HG03469 (cell line): ENCODE results near the gene TOX3.

ENCODE experiments used
- ATAC-seq: cut with Tn5 transposase; IDR thresholded peaks from one replicate; pipeline ENCODE4 v1.9.1; 2021; ENCODE audit warnings: mild to moderate bottlenecking, moderate library complexity, moderate number of reproducible peaks; ENCODE audit not compliant: unreplicated experiment

The TOX3 gene

DNA sequence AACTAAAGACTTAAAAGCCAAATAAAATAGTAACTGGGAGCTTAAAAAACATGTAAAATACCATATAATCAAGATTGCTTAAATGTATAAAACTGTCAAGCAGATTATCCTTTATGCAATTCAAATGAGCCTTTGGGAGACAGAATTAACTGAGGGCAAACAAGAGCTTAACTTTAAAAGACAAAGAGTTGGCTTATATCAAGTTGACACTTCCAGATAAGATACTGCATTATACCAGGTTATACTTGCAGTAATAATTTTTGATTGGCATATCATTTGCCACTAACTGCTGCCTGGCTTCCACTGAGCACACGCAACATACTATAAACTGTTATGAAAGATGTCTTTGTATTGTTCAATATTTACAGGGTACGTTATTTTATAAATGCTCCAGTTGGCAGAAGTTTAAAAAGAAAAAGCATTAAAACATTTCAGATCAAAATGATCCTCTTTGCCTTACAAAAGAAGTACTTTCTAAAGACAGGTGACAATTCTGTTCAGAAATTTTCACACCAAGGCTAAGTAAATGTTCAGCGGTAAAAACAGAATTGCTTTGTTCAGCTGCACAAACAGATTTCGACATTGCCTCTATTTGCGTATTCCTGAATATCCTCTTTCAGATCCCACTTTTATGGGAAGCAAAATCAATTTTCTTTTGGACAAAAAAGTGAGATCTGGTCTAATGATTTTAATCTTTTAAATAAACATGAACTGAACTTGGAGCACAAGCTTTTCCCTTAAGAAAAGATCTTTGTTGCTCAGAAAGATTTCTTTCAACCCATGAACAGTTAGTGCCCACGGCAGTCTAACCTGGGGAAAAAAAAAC is 50.7 kb downstream of the TOX3 start:
- ATAC-seq = no peak

- ATAC-seq = no peak
These were observed 52.3 kb downstream of the TOX3 start for GRCh38 chr16:52494621-52495020.

DNA sequence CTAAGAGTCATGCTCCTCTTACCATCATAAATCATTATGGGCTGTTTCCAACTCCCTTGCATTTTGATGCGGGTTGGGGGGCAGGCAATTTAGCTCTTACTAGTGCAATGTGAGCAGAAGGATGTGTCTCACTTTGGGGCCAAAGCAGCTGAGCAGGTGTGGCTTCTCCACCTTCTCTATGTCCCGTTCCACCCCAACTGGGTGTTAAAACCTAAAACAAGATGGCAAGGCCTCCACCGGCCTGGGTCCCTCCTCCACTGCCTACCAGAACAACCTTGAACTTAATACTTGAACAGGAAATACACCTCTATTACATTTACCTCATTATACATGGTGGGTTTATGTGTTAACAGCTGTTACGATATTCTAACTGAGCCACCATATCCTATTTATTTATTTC is 52.8 kb downstream of the TOX3 start:
- ATAC-seq = no peak

DNA sequence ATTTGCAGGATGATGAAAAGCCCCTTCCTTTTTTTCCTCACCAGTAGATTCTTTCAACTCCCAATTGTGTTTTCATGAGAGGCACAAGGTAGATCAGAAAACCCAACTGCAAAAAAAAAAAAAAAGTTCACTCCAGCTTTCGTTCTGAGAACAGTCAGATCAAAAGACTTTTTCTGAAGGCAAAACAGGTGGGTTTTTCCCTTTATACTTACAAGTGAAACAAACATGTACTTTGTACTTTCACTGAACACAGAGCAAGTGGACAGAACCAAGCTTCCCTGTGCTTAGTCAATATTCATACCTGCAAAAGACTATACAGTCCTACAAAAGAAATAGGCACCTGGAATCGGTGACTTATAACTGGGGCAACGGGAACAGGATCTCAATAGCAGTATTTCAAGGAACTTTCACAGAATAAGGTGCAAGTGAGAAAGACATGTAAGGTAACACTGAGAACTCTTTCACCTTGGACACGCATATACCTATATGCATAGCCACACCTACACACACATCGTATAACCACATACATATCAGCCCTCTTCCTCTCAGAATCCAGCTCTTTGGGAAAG is 54.1 kb downstream of the TOX3 start:
- no peak for ATAC-seq

- no peak for ATAC-seq
These were observed 55.7 kb downstream of the TOX3 start for GRCh38 chr16:52491216-52491615.

DNA sequence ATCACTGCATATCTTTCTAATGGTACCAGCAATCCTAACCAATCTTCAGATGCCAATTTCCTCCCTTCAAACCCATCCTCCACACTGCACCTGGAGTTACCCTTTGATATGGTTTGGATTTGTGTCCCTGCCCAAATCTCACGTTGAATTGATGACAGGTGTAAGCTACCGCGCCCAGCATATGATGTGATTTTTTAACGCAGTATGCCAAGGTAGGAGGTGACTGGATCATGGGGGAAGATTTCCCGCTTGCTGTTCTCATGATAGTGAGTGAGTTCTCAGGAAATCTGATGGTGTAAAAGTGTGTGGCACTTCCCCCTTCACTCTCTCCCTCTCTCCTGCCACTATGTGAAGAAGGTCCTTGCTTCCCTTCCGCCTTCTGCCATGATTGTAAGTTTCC is 57.0 kb downstream of the TOX3 start:
- ATAC-seq = no peak

DNA sequence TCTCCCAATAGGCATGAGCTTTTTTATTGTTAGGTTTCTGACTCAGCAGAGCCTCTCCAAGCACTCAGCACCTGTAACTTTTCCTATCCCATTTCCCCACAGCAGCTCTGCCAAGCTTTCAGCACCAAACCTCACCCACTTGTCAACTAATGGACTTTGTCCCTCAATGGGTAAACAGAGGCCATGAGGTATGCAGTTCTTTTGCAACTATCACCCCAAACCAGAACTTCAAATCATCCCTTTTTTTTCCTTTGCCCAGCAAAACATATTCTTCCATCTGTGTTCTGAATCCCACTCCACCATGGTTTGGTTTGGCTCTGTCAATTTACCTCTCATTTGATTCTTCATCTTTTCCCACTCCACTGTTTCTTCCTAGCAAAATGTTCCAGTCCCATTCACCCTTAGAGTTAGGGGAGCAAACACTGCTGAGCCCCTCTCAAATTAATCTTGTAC is 58.1 kb downstream of the TOX3 start:
- ATAC-seq = no peak

DNA sequence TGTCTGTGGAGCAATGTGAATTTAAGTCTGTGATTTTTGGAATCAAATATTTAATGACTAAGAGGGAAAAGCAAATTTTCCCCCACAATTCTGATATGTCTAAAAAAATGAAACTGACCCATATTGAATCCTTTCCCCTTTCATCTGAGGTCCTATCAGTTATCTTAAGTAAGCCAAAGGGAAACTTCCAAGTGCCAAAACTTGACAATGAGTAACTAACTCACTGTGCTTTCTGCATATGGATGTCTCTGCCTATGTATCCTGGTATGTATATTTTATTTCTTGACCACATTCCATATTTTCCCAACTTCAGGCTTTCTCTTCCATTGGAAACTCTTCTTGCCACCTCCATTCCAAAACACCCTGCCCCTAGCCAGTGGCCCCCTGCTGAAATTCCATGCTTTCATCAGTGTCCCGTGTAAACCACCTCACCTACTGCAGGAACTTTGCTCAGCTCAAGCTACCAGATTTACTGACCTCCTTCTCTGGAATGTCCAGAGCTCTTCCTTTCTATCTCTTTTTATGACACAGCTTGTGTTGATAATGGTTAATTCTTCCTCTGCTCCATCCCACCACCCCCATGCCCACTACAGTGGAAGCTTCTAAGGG is 59.0 kb downstream of the TOX3 start:
- ATAC-seq = no peak

DNA sequence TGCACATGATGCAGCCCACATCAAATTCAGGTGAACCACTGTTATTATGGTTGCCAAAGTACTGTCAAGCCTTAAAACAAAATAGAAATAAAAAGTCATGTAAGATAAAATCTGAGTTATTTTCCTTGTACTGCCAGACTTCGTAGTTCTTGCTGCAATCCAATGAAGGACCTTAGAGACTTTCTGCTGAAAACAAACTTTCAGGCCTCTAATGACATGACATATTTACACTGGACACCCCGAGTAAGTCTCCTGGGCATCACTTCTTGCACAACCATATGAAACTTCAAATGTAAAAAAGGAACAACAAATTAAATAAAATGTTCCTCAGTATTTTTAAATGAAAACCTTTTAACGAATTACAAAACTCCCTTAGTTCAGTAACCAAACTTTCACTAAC is 66.7 kb downstream of the TOX3 start:
- ATAC-seq = no peak

DNA sequence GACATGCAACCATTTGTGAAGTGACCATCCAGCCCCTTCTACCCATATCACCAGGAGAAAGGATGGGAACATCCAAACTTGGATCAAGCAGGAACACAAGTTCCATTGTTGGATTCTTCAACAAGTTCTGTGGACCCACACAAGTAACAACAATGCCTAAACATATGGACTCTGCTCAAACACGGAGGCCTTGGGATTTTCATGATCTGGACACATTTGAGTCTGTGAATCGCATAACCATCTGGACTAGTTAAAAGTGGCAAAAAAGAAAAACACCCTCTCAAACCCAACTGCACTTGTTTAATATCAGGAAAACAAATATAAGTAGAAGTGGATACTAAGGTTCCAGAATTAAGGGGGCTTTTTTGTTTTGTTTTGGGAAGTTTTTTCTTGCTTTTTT is 70.8 kb downstream of the TOX3 start:
- ATAC-seq = no peak

DNA sequence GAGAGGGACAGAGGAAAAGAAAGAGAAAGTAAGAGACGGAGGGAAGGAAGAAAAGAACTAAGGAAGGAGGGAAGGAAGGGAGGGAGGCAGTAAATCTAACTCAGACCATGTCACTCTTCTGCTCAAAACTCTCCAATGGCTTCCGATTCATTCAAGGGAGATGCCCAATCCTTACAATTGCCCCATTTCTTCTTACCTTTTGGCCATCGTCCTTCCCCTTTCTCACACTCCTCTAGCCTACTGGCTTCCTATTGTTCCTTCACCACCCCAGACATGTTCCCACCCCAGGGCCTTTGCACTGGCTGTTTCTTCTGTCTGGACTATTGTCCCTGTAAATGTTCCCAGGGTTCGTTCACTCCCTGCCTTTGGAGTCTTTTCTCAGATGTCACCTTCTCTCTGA is 72.3 kb downstream of the TOX3 start:
- ATAC-seq = no peak

GRCh38 chr16:52473096-52473495 is 73.8 kb downstream of the TOX3 start:
- ATAC-seq = no peak

DNA sequence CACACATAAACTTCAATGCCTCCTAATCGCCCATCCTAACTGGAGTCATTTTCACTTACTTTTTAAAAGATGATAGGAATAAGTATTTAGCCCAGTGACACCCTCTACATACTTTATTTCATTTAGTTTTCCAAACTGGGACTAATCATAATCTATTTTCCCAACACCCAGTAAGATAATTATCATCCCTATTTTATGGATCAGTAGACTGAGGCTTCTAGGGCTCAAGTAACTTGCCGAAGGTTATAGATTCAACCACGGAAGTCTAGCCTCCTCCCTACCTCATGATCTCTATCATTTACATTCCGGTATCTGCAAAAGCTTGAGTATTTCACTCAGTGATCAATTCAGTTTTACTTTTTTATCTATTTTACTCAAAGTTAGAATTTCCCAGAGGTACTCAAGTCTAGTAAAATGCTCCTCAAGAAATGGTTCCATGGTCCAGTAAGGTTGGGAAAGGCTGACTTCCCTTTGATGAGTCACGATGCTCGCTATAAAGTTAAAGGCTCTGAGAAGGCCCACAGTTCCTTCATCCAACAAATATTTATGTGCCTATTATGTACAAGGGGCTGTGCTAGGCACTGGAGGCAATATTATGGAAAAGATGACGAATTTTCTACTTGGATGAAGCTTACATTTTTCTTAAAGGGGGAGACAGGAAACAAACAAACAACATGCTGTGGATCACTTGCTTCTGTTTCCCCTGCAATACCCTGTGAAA is 75.1 kb downstream of the TOX3 start:
- ATAC-seq = no peak

- ATAC-seq = no peak
These were observed 76.4 kb downstream of the TOX3 start for GRCh38 chr16:52470585-52470984.

GRCh38 chr16:52469775-52470174 is 77.2 kb downstream of the TOX3 start:
- ATAC-seq = no peak

GRCh38 chr16:52469091-52469490 is 77.9 kb downstream of the TOX3 start:
- ATAC-seq = no peak

DNA sequence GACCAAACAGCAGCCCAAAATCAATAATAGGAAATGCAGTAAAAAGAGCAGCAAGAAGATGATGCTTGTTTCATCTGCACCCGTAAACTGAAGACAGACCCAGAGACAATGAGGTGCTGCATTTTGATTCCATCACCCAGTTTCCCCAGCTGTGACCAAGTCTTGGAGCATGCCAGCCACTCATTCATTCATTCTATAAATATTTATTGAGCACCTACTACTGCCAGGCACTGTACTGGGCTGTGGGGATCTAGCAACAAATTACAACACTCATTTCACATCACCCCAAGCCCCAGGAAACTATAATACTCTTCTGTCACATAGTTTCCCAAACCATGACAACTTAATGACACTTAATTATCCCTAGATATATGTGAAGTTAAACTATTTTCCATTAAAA is 79.2 kb downstream of the TOX3 start:
- ATAC-seq = no peak

DNA sequence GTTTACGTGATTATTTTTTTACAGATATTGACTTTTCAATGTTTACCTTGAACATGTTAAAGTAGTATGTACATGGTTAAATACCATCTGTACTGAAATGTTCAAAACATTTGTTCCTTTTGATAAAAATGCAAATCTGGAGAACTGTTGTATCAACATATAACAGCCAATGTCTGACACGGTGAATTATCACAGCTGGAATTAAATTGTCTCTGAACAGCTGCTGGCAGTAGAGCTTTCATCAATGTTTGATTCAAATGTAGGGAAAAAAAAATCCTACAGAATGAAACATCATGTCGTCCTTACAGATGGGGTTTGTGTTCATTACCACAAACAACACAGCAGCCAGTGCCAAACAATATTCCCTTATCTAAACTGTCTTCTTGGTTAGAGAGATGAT is 79.9 kb downstream of the TOX3 start:
- ATAC-seq = no peak

- ATAC-seq = no peak
These were observed 81.2 kb downstream of the TOX3 start for GRCh38 chr16:52465711-52466267.

GRCh38 chr16:52463904-52464303 is 83.0 kb downstream of the TOX3 start:
- no peak for ATAC-seq

- ATAC-seq = no peak
These were observed 84.1 kb downstream of the TOX3 start for GRCh38 chr16:52462816-52463215.
